ENCODE data around the gene FAM151B.

FAM151B gene

DNA sequence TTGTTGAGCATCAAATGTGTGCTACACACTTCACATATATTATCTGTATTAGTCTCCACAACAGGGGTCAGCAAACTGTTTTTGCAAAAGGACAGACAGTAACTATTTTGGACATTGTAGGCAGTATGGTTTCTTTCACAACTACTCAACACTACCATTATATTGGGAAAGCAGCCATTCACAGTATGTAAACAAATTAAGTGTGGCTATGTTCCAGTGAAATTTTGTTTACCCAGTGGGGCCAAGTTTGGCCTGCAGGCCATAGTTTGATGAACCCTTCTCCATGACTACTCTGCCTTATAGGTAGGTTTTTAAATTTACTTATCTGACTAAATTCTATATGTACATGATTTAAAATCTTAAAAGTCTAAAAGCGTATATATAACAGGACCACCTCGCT lies 13.0 kb upstream of the FAM151B start:
- Histone ChIP-seq H3K36me3 (ENCODE audit: insufficient read depth) (no peaks in the 10 kb centered on the region), H3K27me3 (ENCODE audit: insufficient read depth, low read depth) (no peaks in the 10 kb centered on the region), H2AFZ (ENCODE audit: low read depth) (no peak overlapping the region), H4K20me1 (ENCODE audit: insufficient read depth) (no peaks in the 10 kb centered on the region), H3K27ac (no peak overlapping the region), H3K79me2 (ENCODE audit: insufficient read depth, low read depth) (no peaks in the 10 kb centered on the region), H3K4me2 (no peak overlapping the region), H3K4me1 (ENCODE audit: low read depth, poor library complexity, severe bottlenecking) (no peaks in the 10 kb centered on the region), H3K4me3 (IDR thresholded peaks at IDR 0.05; ENCODE audit: insufficient read depth, low read depth, low read length) (no peak overlapping the region), H3K9ac (no peak overlapping the region)
- TF ChIP-seq, protein P1, sequence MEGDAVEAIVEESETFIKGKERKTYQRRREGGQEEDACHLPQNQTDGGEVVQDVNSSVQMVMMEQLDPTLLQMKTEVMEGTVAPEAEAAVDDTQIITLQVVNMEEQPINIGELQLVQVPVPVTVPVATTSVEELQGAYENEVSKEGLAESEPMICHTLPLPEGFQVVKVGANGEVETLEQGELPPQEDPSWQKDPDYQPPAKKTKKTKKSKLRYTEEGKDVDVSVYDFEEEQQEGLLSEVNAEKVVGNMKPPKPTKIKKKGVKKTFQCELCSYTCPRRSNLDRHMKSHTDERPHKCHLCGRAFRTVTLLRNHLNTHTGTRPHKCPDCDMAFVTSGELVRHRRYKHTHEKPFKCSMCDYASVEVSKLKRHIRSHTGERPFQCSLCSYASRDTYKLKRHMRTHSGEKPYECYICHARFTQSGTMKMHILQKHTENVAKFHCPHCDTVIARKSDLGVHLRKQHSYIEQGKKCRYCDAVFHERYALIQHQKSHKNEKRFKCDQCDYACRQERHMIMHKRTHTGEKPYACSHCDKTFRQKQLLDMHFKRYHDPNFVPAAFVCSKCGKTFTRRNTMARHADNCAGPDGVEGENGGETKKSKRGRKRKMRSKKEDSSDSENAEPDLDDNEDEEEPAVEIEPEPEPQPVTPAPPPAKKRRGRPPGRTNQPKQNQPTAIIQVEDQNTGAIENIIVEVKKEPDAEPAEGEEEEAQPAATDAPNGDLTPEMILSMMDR (conservative IDR thresholded peaks at IDR 0.05; ENCODE audit: low read depth, low read length) = no peak

DNA sequence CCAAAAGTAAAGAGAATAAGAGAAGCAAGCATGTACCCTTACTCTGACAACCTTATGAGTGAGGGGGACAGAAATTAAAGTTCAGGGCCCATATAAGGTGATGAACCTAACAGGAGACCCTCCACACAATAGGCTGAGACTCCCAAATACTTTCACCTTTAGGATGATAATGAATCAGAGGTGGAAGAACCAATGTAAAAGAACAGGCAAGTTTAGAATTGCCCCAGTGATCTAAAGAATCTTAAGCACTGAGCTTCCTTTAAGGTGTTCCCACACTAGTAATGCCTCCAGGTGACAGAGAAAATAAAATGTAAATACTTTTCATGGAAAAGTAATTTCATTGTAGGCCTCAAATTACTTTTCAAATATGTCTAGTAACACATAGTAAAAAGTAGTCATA lies 8.2 kb upstream of the FAM151B start:
- Histone ChIP-seq H3K4me3 (IDR thresholded peaks at IDR 0.05; ENCODE audit: insufficient read depth, low read depth, low read length) (no peak overlapping the region), H3K9ac (no peak overlapping the region), H3K27me3 (ENCODE audit: insufficient read depth, low read depth) (no peaks in the 10 kb centered on the region), H3K4me2 (no peak overlapping the region), H3K4me1 (ENCODE audit: low read depth, poor library complexity, severe bottlenecking) (peaks cover 16% of the 10 kb centered on the region), H2AFZ (ENCODE audit: low read depth) (no peak overlapping the region), H3K27ac (no peak overlapping the region), H3K79me2 (ENCODE audit: insufficient read depth, low read depth) (no peaks in the 10 kb centered on the region), H3K36me3 (ENCODE audit: insufficient read depth) (no peaks in the 10 kb centered on the region), H4K20me1 (ENCODE audit: insufficient read depth) (no peaks in the 10 kb centered on the region)
- TF ChIP-seq, protein P1 (conservative IDR thresholded peaks at IDR 0.05; ENCODE audit: low read depth, low read length) = no peak

DNA sequence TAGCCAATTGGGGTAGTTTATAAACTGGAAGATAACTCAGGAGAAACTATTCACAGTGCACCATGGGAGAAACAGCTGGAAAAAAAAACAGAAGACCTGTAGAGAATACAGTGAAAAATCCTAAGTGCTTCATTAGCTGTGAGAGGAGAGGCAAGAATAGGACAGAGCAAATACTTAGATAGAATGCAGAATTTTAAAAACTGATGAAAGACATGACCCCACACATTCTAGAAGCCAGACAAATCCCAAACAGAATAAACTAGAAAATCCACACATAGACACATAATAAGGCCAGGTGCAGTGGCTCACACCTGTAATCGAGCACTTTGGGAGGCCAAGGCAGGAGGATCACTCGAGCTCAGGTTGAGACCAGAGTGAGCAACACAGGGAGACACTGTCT lies 7.5 kb upstream of the FAM151B start:
- Histone ChIP-seq H3K9ac (no peak overlapping the region), H3K4me1 (ENCODE audit: low read depth, poor library complexity, severe bottlenecking) (peaks cover 16% of the 10 kb centered on the region), H4K20me1 (ENCODE audit: insufficient read depth) (no peaks in the 10 kb centered on the region), H3K27me3 (ENCODE audit: insufficient read depth, low read depth) (no peaks in the 10 kb centered on the region), H3K4me3 (IDR thresholded peaks at IDR 0.05; ENCODE audit: insufficient read depth, low read depth, low read length) (no peak overlapping the region), H3K27ac (no peak overlapping the region), H3K79me2 (ENCODE audit: insufficient read depth, low read depth) (no peaks in the 10 kb centered on the region), H2AFZ (ENCODE audit: low read depth) (no peak overlapping the region), H3K36me3 (ENCODE audit: insufficient read depth) (no peaks in the 10 kb centered on the region), H3K4me2 (no peak overlapping the region)
- TF ChIP-seq, protein P1 (conservative IDR thresholded peaks at IDR 0.05; ENCODE audit: low read depth, low read length) = no peak

DNA sequence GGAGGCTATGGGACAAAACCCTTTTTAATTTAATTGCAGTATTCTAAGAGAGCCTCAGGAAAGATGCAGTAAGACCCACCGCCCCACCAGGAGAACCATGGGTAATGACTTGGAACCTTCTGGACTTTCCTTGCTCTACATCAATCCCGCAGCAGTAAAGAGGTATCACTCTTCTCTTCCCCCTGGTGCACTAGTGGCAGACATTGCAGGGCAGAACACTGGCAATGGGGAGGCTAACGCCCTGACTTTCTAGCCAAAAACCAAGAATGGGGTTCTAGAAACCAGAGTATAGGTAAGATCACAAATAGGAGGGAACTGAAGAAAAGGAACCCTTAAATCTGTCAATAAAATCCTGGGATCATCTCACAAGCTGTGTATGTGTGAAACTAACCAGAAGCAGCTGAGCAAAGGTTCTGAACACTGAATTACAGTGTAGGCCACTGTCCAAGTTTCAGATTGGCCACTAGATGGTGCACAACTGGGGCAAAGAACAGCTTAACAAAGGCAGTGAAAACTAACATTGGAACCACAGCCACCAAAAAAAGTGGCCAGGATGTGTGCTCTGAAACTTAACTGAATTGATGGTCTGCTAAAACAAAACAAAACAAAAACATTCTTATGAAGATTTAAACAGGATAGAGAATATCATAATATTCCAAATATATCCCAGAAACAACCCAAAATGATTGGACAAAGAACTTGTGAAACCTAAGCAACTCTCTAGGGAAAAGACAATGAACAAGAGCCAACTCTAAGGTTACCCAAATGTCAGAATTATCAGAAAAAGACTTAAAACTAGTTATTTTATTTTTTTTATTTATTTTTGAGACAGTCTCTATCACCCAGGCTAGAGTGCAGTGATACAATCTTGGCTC lies 6.6 kb upstream of the FAM151B start:
- peaks cover 16% of the 10 kb centered on the region for H3K4me1 ChIP-seq (ENCODE audit: low read depth, poor library complexity, severe bottlenecking)
- no peak overlapping the region for H3K4me2 ChIP-seq
- no peak overlapping the region for H3K27ac ChIP-seq
- H3K36me3 ChIP-seq (ENCODE audit: insufficient read depth) = no peaks in the 10 kb centered on the region
- TF ChIP-seq, protein P1 (conservative IDR thresholded peaks at IDR 0.05; ENCODE audit: low read depth, low read length) = peak; percentile 86
- H3K4me3 ChIP-seq (IDR thresholded peaks at IDR 0.05; ENCODE audit: insufficient read depth, low read depth, low read length) = no peak overlapping the region
- H3K79me2 ChIP-seq (ENCODE audit: insufficient read depth, low read depth) = no peaks in the 10 kb centered on the region
- no peaks in the 10 kb centered on the region for H3K27me3 ChIP-seq (ENCODE audit: insufficient read depth, low read depth)
- no peaks in the 10 kb centered on the region for H4K20me1 ChIP-seq (ENCODE audit: insufficient read depth)
- H2AFZ ChIP-seq (ENCODE audit: low read depth) = no peak overlapping the region
- no peak overlapping the region for H3K9ac ChIP-seq

Data from KMS-11 (cell line).